Small intestine (tissue), 7 donors: ENCODE measurements around the gene HBA2. TPM values are rescaled to one million over a fixed set of nuclear protein-coding genes. Genes with fewer than 3 reads are reported as not detected.
"Not testable (repeated sequence)": the region's sequence is repeated elsewhere in the genome, so short reads cannot be mapped to it uniquely, and the experiment has no call there.

Experiments used
- DNase-seq, 2 donors: peaks; one replicate each; pipeline versions ENCODE4 v3.0.0 to v3.0.0-alpha.2; 2013
- FAIRE-seq: peaks from 2 replicates; lab custom pipeline; 2012; peaks lifted over from hg19 to GRCh38; lab: Jason Lieb, UNC
- H3K27ac ChIP-seq, 3 donors: one replicate each; pipeline ENCODE4 v1.5.1; 2013; ENCODE audit warnings: low read length in 2 of 3, mild to moderate bottlenecking in 2 of 3, control low read depth in 1 of 3, inconsistent platforms in 1 of 3, low read depth in 1 of 3, moderate library complexity in 1 of 3
- H3K27me3 ChIP-seq, 3 donors: one replicate each; pipeline ENCODE4 v1.6.1; 2013; ENCODE audit warnings: low read length in 3 of 3, inconsistent platforms in 1 of 3; ENCODE audit not compliant: control insufficient read depth in 3 of 3, insufficient read depth in 3 of 3
- H3K36me3 ChIP-seq, 3 donors: one replicate each; pipeline ENCODE4 v1.6.1; 2013; ENCODE audit warnings: low read length in 3 of 3, inconsistent platforms in 1 of 3, low read depth in 1 of 3, mild to moderate bottlenecking in 1 of 3, moderate library complexity in 1 of 3; ENCODE audit not compliant: control insufficient read depth in 3 of 3, insufficient read depth in 2 of 3
- H3K4me1 ChIP-seq, 3 donors: one replicate each; pipeline ENCODE4 v1.6.1; 2013; ENCODE audit warnings: low read length in 2 of 3, inconsistent platforms in 1 of 3, low read depth in 1 of 3, mild to moderate bottlenecking in 1 of 3, moderate library complexity in 1 of 3; ENCODE audit not compliant: control insufficient read depth in 3 of 3, insufficient read depth in 2 of 3
- H3K4me3 ChIP-seq, 3 donors: one replicate each; pipeline ENCODE4 v1.5.1; 2013; ENCODE audit warnings: low read length in 3 of 3, control low read depth in 1 of 3, inconsistent platforms in 1 of 3, low read depth in 1 of 3, mild to moderate bottlenecking in 1 of 3, moderate library complexity in 1 of 3
- H3K9me3 ChIP-seq, 2 donors: one replicate each; pipeline ENCODE4 v1.6.1; 2013; ENCODE audit warnings: low read depth in 1 of 2, low read length in 1 of 2; ENCODE audit not compliant: control insufficient read depth in 2 of 2, insufficient read depth in 1 of 2
- WGBS, 3 donors: extraction: QIAGEN DNeasy Blood & Tissue Kit; methylation state at CpG; one replicate each; pipeline ENCODE4 v1.1.7; 2013; 5-methylcytosine and 5-hydroxymethylcytosine counted together
- polyA plus RNA-seq, 4 donors: library from polyadenylated mRNA; stranded (reverse) in 3 of 4; unstranded in 1 of 4; fragments of 200-250 nt in 3 of 4; fragments of 120-200 nt in 1 of 4; gene quantifications; one replicate each; pipeline versions ENCODE4 v1.2.1 to v1.2.3, GENCODE V29; 2013
- donor health status: healthy with polysubstance abuse.
- donor health status: control.
- donor health status: control.
- donor health status: Bipolar disorder and iron deficiency.
- donor health status: healthy.

Gene HBA2
- polyA plus RNA-seq, 4 donors = 3.2 to 515 (median 10.7) TPM; not detected in 1

DNA sequence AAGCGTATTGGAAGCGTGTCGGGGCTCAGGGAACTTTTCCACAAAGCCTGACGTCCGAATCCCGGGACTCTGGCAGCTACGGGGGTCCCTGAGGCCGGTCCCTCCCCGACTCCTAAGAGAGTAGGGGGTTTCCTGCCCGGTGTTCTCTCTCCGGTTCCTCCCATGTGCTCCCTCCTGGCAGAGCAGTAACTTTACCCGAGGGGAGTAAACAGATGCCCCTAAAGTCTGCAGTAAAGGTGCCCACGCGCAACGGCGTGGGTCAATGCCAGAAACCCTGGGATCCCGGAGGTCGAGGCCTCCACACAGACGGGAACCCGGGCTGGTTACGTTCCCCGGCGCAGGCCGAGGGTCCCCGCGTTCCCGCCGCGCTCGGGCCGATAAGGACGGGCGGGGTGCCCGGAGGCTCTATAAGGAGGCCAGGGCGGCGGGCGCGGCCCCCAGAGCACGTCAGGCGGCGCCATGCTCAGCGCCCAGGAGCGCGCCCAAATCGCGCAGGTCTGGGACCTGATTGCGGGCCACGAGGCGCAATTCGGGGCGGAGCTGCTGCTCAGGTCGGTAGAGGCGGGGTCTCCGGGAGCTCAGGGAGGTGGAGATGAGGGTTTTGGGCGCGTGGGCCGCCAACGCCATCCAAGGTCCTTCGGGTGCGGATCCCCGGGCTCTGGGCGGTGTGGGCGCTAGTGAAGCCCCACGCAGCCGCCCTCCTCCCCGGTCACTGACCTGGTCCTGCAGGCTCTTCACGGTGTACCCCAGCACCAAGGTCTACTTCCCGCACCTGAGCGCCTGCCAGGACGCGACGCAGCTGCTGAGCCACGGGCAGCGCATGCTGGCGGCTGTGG lies 6.9 kb upstream of the HBA2 start, which contains the start of gene HBM:
Gene HBM, plus strand, starts transcription at position 440 of the 836 bp plus-strand sequence. Its CDS starts 20 bp downstream, at position 460.
- no peak for FAIRE-seq
- no peak within 1 kb of the TSS for H3K27ac ChIP-seq
- 3 to 4% (median 3%) methylated on average over 59 to 75 of the region's 75 CpGs for WGBS, 3 donors
- no peaks in the 10 kb centered on the region for H3K9me3 ChIP-seq
- peaks cover 5 to 58% (median 33%) of the 10 kb centered on the region in 3 donors for H3K27me3 ChIP-seq
- H3K4me1 ChIP-seq = peaks cover 0 to 6% (median 3%) of the 10 kb centered on the region in 3 donors
- no peaks in the 10 kb centered on the region for H3K36me3 ChIP-seq
- DNase-seq = no peak
- no peak within 1 kb of the TSS for H3K4me3 ChIP-seq

DNA sequence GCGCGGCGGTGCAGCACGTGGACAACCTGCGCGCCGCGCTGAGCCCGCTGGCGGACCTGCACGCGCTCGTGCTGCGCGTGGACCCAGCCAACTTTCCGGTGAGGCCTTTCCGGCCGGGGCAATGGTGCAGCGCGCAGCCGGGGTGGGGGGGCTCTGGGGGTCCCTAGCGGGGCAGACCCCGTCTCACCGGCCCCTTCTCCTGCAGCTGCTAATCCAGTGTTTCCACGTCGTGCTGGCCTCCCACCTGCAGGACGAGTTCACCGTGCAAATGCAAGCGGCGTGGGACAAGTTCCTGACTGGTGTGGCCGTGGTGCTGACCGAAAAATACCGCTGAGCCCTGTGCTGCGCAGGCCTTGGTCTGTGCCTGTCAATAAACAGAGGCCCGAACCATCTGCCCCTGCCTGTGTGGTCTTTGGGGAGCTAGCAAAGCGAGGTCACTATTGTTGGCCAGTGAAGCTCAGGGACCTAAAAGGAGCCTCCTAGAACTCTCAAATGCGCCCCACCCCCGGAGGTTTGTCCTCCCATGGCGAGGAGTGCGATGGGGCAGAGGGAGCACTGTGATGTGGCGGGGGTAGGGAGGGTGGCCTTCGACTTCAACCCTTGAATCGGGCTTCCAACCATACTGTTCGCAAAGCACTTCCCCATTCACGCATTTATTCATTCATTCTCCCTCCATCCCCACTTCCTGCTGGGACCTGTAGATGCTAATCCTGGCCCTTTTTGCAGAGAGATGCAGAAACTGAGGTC lies 6.1 kb upstream of the HBA2 start:
- H3K27ac ChIP-seq = no peak overlapping the region
- 5 to 6% (median 5%) methylated on average over 42 to 45 of the region's 45 CpGs for WGBS, 3 donors
- no peak for DNase-seq
- H3K4me3 ChIP-seq = no peak overlapping the region
- FAIRE-seq = no peak
- no peaks in the 10 kb centered on the region for H3K36me3 ChIP-seq
- no peaks in the 10 kb centered on the region for H3K9me3 ChIP-seq
- peaks cover 0 to 6% (median 3%) of the 10 kb centered on the region in 3 donors for H3K4me1 ChIP-seq
- H3K27me3 ChIP-seq = peaks cover 5 to 58% (median 34%) of the 10 kb centered on the region in 3 donors

DNA sequence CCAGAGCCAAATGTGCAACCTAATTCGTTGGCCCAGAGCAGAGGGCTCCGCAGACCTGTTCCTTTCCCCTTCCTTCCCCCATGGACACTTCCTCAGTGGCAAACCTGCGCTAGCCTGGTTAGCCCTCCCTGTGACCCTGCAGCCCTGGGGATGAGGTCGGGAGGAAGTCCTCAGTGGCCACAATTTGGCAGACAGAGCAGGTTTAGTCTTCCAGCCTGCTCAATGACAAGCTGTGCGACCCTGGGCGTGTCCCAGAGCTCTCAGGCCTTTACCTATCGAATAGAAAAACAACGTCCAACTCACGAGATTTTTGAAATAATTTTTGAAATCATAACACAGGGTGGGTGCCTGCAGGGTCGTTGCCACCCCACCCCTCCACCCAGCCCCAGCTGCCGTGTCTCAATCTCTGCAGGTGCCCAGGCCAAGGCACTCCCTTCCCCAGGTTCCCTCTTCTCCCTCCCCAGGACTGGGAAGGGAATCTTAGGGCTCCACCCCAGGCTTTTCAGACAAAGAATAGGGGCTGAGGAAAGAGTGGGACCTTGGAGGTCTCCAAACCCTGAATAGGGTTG lies 5.5 kb upstream of the HBA2 start:
- H3K4me3 ChIP-seq = no peak overlapping the region
- H3K27ac ChIP-seq = no peak overlapping the region
- H3K27me3 ChIP-seq = peaks cover 5 to 61% (median 34%) of the 10 kb centered on the region in 3 donors
- FAIRE-seq (no peak), DNase-seq (no peak)
- no peaks in the 10 kb centered on the region for H3K9me3 ChIP-seq
- H3K4me1 ChIP-seq = peaks cover 0 to 6% (median 3%) of the 10 kb centered on the region in 3 donors
- no peaks in the 10 kb centered on the region for H3K36me3 ChIP-seq
- WGBS, 3 donors = 9 to 18% (median 10%) methylated on average over 10 to 11 of the region's 11 CpGs

DNA sequence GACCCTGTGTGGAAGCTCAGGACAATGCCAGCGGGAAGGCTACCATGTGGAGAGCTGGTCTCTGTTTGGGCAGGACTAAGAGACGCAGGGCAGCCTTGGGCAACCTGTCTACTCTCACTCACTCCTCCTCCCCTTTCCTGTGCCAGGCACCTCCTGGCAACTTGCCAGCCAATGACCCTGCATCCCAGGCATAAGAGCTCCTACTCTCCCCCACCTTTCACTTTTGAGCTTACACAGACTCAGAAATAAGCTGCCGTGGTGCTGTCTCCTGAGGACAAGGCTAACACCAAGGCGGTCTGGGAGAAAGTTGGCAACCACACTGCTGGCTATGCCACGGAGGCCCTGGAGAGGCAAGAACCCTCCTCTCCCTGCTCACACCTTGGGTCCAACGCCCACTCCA lies 4.3 kb upstream of the HBA2 start:
- Histone ChIP-seq H3K27me3 (peaks cover 5 to 63% (median 36%) of the 10 kb centered on the region in 3 donors), H3K9me3 (no peaks in the 10 kb centered on the region), H3K36me3 (no peaks in the 10 kb centered on the region), H3K4me1 (peaks cover 0 to 6% (median 3%) of the 10 kb centered on the region in 3 donors), H3K4me3 (no peak overlapping the region), H3K27ac (no peak overlapping the region)
- WGBS, 3 donors = 41 to 68% (median 61%) methylated on average over 5 to 6 of the region's 6 CpGs
- DNase-seq (no peak), FAIRE-seq (no peak)

DNA sequence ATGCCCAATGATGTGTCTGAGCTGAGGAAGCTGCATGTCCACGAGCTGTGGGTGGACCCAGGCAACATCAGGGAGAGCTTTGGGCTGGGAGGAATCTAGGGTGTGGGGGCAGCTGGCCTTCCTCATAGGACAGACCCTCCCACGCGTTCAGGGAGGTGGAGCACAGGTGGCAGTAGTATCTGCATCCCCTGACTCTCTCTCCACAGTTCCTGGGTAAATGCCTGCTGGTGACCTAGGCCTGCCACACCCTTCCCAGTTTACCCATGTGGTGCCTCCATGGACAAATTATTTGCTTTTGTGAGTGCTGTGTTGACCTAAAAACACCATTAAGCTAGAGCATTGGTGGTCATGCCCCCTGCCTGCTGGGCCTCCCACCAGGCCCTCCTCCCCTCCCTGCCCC lies 3.7 kb upstream of the HBA2 start:
- FAIRE-seq = no peak
- Histone ChIP-seq H3K36me3 (no peaks in the 10 kb centered on the region), H3K9me3 (no peaks in the 10 kb centered on the region), H3K27me3 (peaks cover 5 to 65% (median 36%) of the 10 kb centered on the region in 3 donors), H3K4me3 (no peak overlapping the region), H3K27ac (no peak overlapping the region), H3K4me1 (peaks cover 0 to 6% (median 3%) of the 10 kb centered on the region in 3 donors)
- no peak for DNase-seq
- WGBS, 3 donors = 26 to 31% (median 27%) methylated on average over 3 of the region's 3 CpGs

DNA sequence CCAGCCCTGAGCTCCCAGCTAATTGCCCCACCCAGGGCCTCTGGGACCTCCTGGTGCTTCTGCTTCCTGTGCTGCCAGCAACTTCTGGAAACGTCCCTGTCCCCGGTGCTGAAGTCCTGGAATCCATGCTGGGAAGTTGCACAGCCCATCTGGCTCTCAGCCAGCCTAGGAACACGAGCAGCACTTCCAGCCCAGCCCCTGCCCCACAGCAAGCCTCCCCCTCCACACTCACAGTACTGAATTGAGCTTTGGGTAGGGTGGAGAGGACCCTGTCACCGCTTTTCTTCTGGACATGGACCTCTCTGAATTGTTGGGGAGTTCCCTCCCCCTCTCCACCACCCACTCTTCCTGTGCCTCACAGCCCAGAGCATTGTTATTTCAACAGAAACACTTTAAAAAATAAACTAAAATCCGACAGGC lies 2.6 kb upstream of the HBA2 start:
- not testable (repeated sequence) for H3K27ac ChIP-seq, H3K4me1 ChIP-seq, H3K9me3 ChIP-seq, FAIRE-seq, H3K4me3 ChIP-seq, H3K36me3 ChIP-seq, DNase-seq
- 2 to 7% (median 4%) methylated on average over 5 of the region's 5 CpGs for WGBS, 3 donors
- peaks cover 5 to 71% (median 36%) of the 10 kb centered on the region in 3 donors for H3K27me3 ChIP-seq

DNA sequence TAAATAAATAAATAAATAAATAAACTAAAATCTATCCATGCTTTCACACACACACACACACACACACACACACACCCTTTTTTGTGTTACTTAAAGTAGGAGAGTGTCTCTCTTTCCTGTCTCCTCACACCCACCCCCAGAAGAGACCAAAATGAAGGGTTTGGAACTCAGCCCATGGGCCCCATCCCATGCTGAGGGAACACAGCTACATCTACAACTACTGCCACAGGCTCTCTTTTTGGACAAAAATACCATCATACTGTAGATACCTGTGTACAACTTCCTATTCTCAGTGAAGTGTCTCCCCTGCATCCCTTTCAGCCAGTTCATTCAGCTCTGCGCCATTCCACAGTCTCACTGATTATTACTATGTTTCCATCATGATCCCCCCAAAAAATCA lies 1.9 kb upstream of the HBA2 start:
- no peak for DNase-seq
- no peak for FAIRE-seq
- Histone ChIP-seq H3K9me3 (no peaks in the 10 kb centered on the region), H3K27me3 (peaks cover 5 to 70% (median 36%) of the 10 kb centered on the region in 3 donors), H3K36me3 (no peaks in the 10 kb centered on the region), H3K4me3 (no peak overlapping the region), H3K4me1 (peaks cover 0 to 2% (median 0%) of the 10 kb centered on the region in 3 donors), H3K27ac (no peak overlapping the region)
- 29 to 56% (median 50%) methylated on average over 1 of the region's 1 CpG for WGBS, 3 donors
